ENCODE results near the gene RNF169.

GRCh38 chr11:74714904-74715303, 33.7 kb upstream of the RNF169 start:
- TF ChIP-seq POLR2AphosphoS5 (IDR thresholded peaks at IDR 0.05) (no peak), POLR2A (IDR thresholded peaks at IDR 0.05) (no peak)

All from suprapubic skin (tissue), 4 donors.